HL-60/S4 treated with phorbol 12-myristate 13-acetate at 8.2 ng/mL for 4 days and 3 days (cell line): ENCODE results near the gene ADGRG3.

Experiments used
- in situ Hi-C: fragments of 300-500 bp; cut with MboI; formaldehyde crosslinking; loops from 2 replicates; pipeline ENCODE4 v1.15.0; 2022; ENCODE audit warnings: low sequenced_read_pairs

ADGRG3 gene

DNA sequence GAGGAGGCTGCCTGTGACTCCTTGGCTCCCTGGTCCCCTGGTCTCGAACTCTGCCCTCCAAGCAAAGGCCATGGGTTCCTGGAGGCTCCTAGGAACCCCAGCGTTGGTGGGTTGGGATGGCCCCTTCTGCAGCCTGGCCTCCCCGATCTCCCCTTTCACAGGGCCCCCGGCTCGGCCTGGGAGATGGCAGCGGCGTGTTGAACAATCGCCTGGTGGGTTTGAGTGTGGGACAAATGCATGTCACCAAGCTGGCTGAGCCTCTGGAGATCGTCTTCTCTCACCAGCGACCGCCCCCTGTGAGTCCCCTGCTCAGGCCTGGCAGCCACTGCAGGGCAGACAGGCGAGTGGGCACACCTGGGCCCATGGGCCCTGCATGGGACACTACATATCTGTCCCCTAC lies 10.9 kb downstream of the ADGRG3 start:
- in situ Hi-C loops = no loop called here

DNA sequence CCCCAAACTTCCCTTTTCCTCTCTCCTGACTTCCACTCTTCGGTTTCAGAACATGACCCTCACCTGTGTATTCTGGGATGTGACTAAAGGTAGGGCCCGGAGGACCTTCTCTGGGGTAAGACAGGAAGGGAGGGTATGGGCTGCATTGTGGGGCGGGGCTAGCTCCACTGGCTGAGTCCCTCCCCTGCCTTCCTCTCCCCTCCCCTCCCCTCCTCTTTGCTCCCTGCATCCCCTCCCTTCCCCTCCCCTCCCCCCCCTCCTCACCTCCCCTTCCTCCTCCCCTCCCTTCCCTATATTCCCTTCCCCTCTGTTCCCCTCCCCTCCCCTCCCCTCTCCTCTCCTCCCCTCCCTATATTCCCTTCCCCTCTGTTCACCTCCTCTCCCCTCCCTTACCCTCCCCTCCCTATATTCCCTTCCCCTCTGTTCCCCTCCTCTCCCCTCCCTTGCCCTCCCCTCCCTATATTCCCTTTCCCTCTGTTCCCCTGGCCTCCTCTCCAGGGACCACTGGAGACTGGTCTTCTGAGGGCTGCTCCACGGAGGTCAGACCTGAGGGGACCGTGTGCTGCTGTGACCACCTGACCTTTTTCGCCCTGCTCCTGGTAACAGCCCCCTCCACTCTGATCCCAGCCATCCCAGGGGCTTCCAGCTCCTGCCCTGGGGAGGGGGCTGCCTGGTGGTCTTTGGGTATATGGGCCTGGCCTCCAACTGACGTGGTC lies 11.8 kb downstream of the ADGRG3 start:
- in situ Hi-C loops = no loop called here

DNA sequence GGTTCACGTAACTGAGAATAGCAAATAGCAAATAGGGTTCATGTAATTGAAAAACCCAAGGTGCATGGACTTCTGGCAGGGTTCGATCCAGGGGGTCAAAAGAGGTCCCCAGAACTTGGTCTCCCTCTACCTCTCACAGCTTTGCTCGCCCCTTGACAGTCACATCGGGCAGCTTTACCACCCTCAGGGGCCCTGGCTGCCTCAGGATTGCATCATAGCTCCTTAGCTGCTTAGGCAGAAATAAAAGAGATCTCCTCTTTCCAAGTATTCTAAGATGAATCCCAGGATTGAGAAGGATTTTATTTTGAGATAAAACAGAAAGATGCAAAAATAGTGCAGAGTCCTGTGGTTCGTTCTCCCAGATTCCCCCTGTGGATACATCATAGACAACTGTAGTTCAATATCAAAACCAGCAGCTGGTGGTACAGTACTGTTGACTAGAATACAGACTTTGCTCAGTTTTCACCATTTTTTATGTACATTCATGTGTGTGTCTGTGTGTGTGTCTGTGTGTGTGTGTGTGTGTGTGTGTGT lies 12.8 kb downstream of the ADGRG3 start:
- in situ Hi-C loops = no loop called here

DNA sequence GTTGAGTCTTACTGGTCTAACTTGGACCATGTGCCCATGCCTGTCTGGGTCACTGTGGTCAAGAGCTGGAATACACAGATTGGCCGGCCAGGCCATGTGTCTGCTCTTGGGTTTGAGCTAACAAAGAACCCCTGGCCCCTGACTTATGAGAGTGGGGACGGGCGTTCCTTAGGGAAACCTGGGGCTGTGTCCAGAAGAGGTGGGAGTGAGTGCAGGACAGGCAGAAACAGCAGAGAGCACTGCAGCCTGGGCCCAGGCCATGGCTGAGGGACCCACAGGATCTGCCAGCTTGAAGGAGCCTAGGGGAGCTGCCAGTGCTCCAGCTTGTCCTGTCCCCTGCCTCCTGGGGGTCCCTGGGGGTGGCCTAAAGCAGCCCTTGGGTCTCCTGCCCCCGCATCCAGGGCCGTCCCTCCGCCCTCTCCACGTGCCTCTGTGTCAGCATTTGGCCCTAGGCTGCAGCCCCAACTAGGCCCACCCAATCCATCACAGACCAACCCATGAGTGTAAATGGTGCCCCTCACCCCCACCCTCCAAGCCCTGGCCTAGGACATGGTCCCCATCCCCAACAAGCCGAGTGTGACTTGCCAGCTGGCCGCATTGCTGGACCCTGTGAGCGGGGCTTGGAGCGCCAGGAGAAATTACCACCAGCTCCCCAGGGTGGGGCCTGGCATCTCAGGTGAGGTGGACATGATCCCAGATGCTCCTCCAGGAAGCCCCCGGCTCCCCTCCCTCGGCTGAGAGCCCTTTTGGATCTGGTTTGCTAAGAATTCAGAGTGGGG lies 14.0 kb downstream of the ADGRG3 start:
- in situ Hi-C loops = no loop called here

DNA sequence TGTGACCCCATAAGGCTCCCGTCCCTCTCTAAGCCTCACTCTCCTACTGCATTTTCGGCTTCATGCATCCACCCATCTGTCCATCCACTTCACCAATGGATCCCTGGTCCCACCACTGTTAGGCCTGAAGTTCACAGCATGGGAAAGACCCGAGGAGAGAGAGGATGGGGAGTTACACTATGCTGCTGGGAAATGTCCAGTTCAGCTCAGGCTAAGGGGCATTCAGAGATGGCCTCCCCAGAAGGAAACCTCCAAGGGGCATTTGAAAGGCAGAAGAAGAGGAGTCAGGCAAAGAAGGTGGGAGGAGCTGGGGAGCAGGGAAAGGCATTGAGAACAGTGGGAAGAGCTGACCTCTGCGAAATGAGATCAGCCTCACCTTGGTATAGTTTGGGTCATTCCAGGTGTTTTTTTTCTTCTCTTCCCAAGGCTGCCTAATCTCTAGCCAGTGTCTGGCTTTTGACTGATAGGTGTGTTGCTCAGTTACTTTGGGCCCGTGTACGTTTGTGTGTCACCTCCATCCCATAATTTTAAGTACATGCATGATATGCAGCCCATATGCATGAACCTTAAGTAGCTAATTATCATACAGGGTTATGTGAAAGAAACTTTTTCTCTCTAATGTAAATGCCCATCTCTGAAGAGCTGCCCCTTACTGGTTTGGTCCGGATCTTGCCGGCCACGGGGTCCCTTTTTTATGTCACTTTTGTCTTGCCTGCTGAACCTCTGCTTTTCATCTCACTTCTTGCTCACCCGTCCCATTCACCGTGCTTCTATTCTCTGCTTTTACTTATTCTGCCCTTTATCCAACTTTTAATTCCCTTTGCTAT lies 14.9 kb downstream of the ADGRG3 start:
- in situ Hi-C loops = no loop called here

- in situ Hi-C loops = no loop called here
Measured at GRCh38 chr16:57683636-57684545, 15.8 kb downstream of the ADGRG3 start.

- in situ Hi-C loops = no loop called here
Measured at GRCh38 chr16:57684626-57685358, 16.7 kb downstream of the ADGRG3 start.

DNA sequence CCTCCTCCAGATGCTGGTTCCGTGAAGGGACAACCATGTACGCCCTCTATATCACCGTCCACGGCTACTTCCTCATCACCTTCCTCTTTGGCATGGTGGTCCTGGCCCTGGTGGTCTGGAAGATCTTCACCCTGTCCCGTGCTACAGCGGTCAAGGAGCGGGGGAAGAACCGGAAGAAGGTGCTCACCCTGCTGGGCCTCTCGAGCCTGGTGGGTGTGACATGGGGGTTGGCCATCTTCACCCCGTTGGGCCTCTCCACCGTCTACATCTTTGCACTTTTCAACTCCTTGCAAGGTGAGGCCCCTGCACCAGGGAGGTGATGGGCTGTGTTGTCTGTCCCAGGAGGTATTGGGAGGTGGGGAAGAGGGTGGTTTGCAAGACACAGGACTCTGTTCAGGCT lies 17.5 kb downstream of the ADGRG3 start:
- in situ Hi-C loops = no loop called here

GRCh38 chr16:57686577-57686976 lies 18.5 kb downstream of the ADGRG3 start:
- in situ Hi-C loops = no loop called here

GRCh38 chr16:57687363-57687929 lies 19.3 kb downstream of the ADGRG3 start:
- in situ Hi-C loops = no loop called here

DNA sequence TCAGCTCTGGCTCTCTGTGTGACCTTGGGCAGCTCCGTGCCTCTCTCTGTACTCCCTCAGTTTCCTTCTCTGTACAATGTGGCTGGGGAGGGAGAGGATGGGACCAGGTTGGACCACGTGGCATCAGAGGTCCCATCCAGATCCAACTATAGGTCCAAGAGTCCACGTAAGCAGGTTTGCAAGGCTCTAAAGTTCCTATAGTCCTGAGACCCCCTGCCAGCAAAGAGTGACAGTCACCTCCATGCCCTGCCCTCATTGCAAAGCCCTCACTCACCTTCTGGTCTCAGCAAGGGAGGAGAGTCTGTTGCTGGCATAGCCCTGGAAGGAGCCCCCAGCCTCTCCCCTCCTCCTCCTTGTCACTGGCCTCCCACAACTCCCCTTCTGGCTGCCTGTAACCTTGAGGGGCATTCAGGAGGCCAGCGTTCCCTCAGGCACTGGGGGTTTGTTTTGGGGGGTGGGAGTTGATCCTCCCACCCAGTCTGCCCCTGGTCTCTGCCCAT lies 20.4 kb downstream of the ADGRG3 start:
- in situ Hi-C loops = no loop called here

DNA sequence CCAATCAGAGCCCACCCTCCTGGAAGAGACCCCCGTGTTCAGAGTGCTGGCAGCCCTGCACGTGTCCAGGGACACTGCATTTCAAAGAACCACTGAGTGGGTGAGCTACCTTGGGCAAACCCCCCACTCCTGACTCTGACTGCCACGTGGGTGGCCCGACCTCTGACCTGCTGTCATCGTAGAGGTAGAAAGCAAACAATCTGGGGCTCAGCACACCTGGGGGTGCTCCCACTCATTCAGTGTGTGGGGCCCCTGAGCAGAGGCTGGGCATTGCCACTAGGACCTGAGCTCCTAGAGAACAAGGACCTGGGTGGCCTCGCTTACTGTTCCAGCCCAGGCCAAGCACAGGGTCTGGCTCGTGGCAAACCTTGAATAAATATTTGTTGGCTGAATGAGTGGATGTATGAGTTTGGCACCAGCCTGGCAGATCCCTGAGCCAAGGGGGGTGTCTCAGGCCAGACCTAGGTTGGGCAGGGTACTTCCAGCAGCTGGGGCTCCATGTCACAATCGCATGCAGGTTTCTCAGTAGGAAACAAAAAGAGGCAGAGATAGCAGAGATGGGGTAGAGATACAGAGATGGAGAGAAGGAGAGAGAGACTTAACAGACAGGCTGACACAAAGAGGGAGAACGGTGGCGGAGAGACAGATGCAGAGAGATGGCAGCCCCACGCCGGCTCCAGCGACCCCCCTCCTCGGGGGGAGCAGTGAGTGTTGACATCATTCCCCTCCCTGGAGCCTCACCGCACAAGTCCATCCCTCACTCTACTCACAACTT lies 21.1 kb downstream of the ADGRG3 start:
- in situ Hi-C loops = no loop called here

GRCh38 chr16:57689762-57690558 lies 21.9 kb downstream of the ADGRG3 start:
- in situ Hi-C loops = no loop called here

DNA sequence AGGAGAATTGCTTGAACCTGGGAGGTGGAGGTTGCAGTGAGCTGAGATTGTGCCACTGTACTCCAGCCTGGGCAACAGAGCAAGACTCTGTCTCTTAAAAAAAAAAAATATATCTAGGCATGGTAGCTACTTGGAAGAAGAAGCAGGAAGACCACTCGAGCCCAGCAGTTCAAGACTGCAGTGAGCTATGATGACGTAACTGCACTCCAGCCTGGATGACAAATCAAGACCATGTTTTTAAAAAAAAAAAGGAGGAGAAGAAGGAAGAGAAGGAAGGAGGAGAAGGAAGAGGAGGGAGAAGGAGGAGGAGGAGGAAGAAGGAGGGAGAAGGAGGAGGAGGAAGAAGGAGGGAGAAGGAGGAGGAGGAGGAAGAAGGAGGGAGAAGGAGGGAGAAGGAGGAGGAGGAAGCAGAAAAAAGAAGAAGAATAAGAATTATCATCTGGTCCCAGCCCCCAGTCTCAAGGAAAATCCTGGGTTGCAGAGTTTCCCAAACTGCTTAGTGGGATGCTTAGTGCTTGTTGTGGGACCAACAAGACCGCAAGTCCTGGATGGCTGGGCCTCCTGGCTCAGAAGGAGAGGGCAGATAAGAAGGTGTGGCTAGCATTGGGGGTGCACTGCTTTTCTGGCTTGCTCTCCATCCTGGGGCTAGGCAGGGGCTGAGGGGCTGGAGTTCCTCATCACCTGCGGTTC lies 22.8 kb downstream of the ADGRG3 start:
- in situ Hi-C loops = no loop called here

GRCh38 chr16:57692636-57693035 lies 24.5 kb downstream of the ADGRG3 start:
- in situ Hi-C loops = no loop called here

- in situ Hi-C loops = no loop called here
Measured at GRCh38 chr16:57693550-57693949, 25.4 kb downstream of the ADGRG3 start.

GRCh38 chr16:57694231-57694724 lies 26.2 kb downstream of the ADGRG3 start:
- in situ Hi-C loops = no loop called here
